WTC11 (cell line): ENCODE results near the gene KLHL28.

Experiments
- FOXJ3 ChIP-seq: sonication (generic); formaldehyde crosslinking; IDR thresholded peaks from 2 replicates; pipeline ENCODE4 v1.9.0; 2021; ENCODE audit warnings: missing genetic modification reagents, mild to moderate bottlenecking, borderline replicate concordance
- RELA ChIP-seq: sonication (generic); formaldehyde crosslinking; IDR thresholded peaks from 2 replicates; pipeline ENCODE4 v1.8.1; 2022; ENCODE audit warnings: missing genetic modification reagents, mild to moderate bottlenecking, borderline replicate concordance
- TF ChIP-seq, protein P1 (sequence below): sonication (generic); formaldehyde crosslinking; IDR thresholded peaks from 2 replicates; pipeline ENCODE4 v1.8.0; 2022; ENCODE audit warnings: mild to moderate bottlenecking, missing genetic modification reagents

GRCh38 chr14:44971459-44971858 lies 9.7 kb upstream of the KLHL28 start:
- TF ChIP-seq RELA, result no peak
- TF ChIP-seq, protein P1, sequence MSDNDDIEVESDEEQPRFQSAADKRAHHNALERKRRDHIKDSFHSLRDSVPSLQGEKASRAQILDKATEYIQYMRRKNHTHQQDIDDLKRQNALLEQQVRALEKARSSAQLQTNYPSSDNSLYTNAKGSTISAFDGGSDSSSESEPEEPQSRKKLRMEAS (CRISPR knock-in tag), result no peak
- TF ChIP-seq FOXJ3, result no peak
